ENCODE data around the gene TBC1D2B.

- TF ChIP-seq CTCF (IDR thresholded peaks at IDR 0.05; ENCODE audit: insufficient read depth, low read length), result no peak
- TF ChIP-seq POLR2AphosphoS5 (IDR thresholded peaks at IDR 0.05; ENCODE audit: low read depth), result peak; percentile 55; the same call in 1 of the 2 replicates
- TF ChIP-seq REST (IDR thresholded peaks at IDR 0.05; ENCODE audit: insufficient replicate concordance, low read depth), result no peak
Measured at GRCh38 chr15:78077053-78077870, at the start of gene TBC1D2B.

All from HL-60 (cell line).